HG02840 (cell line): ENCODE results near the gene C19orf67.

Source experiments
- ATAC-seq: cut with Tn5 transposase; IDR thresholded peaks from one replicate; pipeline ENCODE4 v1.9.1; 2021; ENCODE audit warnings: mild to moderate bottlenecking, moderate library complexity, moderate number of reproducible peaks; ENCODE audit not compliant: unreplicated experiment, low FRiP score

C19orf67 gene

DNA sequence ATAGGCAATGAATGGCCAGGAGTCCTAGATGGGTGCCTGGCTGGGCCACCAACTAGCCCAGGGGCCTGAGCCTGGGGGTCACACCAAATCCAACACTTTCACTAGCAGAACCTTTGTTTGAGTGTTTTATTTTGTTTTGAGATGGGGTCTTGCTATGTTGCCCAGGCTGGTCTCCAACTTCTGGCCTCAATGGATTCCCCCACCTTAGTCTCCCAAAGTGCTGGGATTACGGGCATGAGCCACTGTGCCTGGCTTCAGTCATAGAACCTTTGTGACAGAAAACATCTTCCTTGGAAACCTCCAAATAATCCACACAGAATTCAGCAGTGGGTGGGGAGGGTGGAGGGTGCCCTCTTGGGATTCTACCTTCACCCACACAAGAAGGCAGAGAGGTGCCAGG, 25.9 kb upstream of the C19orf67 start:
- ATAC-seq: no peak

DNA sequence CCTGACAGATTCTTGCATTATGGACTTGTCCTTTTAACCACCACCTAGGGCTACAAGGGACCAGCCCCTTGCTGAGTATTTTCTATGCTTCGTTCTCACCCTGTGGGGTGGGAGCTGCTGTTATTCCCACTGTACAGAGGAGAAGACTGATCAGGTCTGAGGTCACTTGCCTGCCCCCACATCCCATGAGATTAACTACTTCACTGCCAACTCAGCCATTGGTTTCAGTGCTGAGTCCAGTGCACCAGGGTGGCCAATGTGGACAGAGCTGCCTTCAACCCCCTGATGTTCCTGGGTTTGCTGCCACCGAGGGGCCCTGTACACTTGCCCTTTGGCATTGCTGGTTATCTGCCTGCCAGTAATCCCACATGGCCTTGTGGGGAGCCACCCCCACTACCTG, 25.1 kb upstream of the C19orf67 start:
- ATAC-seq: no peak

DNA sequence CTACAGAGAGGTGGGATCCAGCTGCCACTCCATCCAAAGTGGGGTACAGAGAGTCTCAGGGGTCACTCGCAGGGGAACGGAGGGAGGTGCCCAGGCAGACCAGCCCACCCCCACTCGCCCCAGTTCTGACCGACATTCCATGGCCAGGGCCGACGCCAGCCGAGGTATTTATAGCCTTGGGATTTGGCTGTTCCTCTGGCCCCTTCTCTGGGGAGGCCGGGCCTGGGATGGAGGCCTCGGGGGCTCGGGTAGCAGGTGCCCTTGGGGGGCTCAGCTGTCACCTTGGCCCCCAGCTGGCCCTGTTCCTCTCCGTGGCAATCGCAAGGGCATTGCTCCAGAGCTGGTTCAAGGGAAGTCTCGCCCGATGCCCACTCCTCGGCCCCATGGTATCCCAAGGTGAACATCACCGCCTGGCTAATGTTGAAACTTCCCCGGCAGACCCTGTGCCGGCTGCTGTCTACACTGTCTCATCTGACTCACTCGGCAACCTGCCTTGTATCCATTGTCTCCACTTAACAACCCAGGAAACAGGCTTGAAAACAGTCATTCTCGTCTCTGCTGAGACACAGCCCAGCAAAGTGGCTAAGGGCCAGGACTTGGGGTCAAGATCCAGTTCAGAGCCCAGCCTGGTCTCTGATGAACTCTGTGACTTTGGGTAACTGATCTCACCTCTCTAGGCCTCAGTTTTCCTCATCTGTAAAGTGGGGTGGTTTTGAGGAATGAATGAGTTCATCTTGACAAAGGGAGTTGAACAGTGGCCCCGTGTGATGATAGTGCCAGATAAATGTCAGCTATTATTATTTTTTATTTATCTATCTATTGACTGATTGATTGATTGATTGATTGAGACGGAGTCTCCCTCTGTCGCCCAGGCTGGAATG, 22.2 kb upstream of the C19orf67 start:
- ATAC-seq: no peak

DNA sequence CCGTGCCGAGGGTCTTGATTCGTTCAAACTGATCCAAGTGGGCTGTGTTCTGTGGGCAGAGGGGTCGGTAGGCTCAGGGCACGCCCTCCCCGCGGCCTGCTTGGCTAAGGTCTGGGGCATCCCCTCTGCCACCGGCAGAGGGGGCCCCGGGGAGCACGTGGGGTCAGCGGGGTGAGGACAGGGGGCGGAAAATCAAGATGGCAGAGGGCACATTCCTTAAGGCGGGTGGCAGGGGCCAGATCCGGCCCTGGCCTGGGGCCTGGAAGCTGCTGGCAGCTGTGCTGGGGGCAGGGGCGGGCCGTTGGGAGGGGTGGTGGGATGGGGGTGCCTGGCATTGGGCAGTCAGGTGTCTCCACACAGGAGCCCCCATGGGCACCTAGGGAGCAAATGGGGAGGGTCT, 21.3 kb upstream of the C19orf67 start:
- ATAC-seq: no peak

DNA sequence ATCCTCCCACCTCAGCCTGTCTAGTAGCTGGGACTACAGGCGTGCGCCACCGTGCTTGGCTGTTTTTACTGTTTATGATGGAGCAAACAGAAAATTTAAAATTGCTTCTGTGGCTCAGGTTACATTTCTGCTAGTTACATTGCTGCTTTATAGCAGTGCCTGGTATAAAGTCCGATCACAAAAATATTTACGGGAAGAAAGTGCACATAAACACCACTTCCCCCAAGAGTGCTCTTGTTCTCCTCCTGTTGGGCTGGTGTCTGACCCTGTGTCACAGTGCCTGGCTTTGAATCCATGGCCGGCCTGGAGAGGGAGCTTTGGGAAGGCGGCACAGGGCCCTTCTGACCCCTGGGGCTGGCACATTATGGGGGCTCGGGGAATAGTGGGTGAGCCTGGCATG, 20.1 kb upstream of the C19orf67 start:
- no peak for ATAC-seq

DNA sequence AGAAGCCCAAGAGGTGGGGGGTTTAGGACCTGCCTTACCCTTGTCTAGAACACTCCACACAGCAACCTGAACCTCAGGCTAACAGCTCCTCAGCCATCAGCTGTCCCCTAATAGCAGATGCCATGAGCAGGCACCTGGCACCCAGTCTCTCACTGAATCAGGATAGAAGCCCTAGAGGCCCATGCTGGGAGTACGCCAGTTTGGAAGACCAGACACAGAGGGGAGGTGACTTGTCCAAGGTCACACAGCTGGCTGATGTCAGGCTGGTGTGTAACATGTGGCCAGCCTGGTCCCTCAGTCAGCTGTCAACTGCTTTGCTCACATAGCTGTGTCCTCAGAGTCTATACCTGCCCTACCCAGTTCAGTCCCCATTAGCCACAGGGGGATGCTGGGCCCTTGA, 17.7 kb upstream of the C19orf67 start:
- ATAC-seq: no peak

DNA sequence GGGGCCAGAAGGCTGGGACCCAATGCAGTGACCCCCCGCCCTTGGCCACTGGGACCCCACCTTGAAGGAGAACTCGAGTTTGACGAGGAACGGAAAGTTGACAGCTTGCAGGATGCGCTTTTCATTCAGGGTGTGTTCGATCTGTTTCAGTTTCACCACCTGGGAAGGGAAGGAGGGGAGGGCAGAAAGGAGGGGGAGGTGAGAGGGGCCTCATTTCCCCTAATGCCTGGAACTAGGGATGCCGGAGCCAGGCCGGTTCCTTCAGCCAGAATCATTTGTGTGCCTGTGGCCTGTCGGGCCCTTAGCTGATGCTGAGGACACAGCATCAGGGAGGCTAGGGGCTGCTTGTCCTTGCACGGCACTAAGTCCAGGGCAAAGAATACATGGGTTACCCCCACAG, 17.2 kb upstream of the C19orf67 start:
- no peak for ATAC-seq

DNA sequence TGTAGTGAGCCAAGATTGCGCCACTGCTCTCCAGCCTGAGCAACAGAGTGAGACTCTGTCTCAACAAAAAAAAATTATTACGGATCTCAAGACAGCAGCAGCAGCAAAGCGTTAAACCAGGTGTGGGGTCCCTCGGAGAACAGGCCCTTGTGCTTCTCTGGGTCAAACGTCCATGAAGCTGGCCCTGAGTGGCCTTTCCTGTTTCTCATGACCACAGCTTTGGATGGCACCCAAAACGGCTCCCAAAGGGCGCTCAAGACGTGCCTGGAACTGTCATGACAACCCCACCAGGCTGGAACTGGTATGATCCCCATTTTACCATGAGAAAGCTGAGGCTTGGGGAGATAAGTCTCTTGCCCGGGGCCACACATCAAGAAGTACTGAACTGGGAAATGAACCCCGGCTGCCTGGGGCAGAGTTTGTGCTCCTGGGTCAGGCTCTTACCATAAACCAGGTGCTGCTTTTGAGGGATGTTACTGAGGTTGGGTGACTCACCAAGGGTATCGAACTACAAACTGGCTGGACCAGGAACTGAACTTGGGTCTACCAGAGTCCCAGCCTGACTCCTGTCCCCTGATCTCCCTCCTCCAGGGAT, 16.6 kb upstream of the C19orf67 start:
- no peak for ATAC-seq

DNA sequence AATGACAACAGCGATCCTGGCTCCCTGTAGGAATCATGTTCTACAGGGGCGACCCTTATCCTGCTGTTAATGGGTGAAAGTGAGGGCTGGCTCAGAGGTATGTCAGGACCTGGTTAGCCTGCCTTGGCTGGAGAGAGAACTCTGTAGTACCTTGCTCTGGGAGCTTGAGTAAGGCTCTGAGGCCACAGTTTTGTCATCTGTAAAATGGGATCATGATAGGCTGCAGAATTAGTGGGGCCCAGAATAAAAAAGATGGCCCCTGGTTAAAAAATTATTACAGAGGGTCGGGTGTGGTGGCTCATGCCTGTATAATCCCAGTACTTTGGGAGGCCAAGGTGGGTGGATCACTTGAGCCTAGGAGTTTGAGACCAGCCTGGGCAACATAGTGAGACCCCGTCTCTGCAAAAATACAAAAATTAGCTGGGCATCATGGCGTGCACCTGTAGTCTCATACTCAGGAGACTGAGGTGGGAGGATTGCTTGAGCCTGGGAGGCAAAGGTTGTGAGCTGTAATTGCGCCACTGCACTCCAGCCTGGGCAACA, 15.5 kb upstream of the C19orf67 start:
- no peak for ATAC-seq

DNA sequence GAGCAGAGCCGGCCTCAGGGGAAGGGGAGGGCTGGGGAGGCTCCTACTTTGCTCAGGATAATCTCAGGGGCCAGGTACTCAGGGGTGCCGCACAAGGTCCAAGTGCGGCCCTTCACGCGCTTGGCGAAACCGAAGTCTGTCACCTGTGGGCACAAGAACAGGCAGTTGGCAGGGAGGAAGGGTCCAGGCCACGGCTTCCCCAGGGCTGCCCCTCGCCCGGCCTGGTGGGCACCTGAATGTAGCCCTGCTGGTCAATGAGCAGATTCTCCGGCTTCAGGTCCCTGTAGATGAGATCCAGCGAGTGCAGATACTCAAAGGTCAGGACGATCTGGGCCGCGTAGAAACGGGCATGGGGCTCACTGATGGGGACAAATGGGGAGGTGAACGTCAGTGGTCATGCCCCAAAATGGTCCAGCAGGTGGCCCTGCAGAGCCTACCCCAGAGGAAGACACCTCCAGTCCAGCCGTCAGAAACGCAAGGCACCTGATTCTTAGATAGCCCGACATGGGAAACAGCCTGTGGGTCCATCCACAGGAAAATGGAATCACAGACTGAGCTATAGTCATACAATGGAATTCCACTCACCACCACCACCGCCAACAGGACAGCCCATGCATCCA, 12.1 kb upstream of the C19orf67 start:
- ATAC-seq: no peak

DNA sequence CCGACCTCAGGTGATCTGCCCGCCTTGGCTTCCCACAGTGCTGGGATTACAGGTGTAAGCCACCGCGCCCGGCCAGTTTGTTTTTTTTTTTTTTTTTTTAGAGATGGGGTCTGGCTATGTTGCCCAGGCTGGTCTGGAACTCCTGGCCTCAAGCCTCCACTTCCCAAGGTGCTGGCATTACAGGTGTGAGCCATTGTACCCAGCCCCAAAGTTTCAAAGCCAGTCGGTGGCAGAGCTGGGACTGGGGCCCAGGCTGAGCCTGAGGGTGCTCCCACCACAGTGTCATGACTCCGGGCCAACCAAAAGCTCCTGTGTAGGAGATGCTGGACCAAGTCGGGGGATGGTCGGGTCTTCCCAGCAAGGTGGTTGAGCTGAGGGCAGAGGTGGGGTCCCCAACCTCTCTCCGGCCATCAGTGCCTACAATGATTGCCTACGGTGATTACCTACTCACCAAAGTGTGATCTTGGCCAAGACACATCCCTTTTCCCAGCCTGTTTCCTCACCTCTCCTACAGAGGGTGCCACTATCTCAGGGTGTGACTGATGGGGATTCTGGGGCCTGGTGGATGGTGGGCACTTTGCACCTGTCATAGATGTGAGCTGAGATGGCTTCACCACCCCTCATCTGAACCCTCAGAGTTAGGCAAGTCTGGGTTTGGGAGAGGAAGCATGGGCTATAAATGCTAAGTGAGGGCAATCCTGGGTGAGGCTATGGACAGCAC, 10.8 kb upstream of the C19orf67 start:
- no peak for ATAC-seq

DNA sequence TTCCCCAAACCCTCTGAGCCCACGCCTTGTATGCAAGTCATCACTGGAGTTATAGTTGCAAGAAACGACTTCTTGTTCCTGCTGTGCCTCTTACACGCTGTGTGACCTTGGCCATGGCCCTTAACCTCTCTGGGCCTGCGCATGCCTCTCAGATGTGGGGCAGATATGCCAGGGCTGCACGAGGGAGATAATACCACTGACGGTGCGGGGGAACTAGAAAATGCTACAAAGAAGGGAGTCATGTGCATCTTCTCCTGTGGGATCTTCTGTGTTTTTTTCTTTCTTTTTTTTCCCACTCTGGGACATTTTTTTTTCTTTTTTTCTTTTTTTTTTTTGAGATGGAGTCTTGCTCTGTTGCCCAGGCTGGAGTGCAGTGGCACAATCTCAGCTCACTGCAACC, 9.3 kb upstream of the C19orf67 start:
- no peak for ATAC-seq

DNA sequence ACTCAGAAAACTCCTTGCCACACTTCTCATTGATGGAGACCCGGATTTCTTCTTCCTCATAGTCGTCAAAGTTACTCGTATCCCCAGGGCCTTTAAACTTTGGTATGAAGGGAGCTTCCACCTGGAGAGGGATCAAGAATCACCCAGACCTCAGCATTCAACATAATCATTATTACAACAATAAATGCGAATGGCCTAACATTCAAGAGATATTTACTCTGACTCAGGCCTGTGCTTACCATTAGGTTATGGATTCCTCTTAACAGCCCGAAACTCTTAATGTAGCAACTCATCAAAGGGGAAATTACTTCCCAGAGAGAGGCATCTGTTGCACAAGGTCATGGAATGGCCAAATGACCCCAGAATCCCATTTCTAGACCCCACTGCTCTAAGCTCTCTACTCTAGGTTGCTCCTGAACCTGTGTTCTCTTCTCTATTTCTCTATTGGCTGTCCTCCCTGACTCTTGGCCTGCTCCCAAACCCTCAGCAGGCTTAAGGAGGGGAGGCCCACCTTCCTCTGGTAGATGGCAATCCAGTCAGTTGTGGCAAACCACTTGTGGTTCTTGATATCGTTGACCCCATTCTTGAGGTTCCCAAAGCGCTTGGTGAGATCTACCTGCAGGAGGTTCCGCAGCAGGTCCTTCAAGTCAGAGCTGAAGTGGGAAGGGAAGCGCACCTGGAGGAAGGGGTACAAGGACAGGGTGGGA, 7.7 kb upstream of the C19orf67 start:
- no peak for ATAC-seq

DNA sequence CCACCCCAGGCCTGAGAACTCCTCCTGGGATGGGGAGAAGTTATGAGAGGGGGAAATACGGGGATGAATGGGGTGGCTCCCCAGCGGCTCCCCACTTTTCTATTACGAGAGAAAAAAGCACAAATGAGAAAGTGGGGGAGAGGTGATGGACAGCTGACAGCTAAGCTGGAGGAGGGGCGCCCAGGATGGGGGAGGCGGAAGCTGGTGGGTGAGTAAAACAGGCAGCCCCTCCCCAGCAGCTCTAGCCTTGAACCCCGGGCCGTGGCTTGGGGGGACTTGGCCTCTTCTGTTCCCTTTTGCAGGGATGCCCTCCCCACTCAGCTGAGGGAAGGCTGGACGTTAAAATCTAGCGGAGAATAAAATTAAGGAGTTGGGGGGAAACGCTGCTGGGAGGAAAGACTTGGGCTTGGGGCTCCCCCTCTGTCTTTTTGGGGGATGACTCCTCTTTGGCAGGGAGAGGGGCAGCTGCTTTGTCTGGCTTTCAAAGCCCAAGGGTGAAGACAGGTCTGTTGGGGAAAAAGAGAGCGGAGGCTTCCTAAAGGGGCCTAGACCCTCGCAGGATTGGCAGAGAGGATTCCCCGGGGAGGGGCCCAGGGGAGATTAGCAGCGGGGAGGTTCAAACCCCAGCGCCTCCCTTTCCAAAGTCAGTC, 6.4 kb upstream of the C19orf67 start:
- ATAC-seq: no peak

DNA sequence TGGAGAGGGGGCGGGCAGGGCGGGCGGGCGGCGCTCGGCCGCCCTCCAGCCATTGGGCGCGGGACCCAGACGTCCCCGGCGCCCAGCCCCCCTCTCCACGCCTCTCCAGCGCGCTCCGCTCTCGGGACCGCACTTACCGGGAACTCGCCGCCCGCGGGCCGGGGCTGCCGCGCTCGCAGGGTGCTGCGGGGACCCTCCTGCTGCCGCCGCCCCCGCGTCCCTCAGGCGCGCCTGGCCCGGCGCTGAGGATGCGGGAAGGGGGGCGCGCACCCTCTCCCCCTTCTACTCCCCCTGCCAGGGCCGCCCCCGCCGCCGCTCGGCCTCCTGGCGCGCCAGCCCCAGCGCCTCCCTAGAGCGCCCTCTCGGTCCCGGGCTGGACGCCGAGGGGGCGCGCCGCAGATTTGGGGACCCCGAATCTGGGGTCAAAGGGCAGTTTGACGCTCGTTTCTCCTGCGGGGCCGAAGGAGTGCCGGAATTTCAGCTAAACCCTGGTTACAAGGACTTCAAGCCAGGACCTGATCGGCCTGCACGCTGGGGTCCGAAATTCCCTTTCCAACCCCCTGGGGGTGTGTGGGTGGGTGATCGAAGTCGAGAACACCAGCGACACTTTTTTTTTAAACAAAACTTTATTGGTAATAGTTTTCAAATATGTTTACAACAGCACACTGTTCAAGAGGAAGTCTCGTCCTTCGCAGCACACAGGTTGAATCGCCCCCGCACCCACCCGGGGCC, 5.7 kb upstream of the C19orf67 start:
- peak; percentile 54 for ATAC-seq

DNA sequence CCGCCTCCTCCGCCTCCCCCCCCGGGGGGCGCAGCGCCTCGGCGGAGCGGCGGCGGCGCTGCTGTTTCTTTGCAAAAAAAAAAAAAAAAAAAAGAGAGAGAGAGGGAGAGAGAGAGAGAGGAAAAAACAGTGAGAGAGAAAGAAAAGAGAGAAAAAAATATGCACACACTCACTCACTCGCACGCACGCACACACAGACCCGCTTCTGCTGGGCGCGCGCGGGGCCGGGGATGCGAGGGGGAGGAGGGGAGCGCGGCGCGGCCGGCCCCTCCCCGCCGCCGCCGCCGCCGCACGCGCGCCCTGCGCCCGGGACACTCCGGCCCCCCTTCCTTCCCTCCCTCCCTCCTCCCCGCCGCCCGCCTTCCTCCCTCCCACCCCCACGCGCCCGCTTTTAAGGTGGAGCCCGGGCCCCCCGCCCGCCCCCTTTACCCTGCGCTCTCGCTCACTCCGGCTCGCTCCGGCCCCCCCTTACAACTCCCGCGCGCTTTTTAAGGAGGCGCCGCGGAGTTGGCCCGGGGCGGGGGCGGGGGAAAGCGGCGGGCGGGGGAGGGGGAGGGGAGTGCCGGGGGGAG, 5.0 kb upstream of the C19orf67 start, which contains the start of gene SAMD1:
TSS of gene SAMD1 (minus strand) at position 243 of the 572 bp plus-strand sequence.
- peak; percentile 36 for ATAC-seq

DNA sequence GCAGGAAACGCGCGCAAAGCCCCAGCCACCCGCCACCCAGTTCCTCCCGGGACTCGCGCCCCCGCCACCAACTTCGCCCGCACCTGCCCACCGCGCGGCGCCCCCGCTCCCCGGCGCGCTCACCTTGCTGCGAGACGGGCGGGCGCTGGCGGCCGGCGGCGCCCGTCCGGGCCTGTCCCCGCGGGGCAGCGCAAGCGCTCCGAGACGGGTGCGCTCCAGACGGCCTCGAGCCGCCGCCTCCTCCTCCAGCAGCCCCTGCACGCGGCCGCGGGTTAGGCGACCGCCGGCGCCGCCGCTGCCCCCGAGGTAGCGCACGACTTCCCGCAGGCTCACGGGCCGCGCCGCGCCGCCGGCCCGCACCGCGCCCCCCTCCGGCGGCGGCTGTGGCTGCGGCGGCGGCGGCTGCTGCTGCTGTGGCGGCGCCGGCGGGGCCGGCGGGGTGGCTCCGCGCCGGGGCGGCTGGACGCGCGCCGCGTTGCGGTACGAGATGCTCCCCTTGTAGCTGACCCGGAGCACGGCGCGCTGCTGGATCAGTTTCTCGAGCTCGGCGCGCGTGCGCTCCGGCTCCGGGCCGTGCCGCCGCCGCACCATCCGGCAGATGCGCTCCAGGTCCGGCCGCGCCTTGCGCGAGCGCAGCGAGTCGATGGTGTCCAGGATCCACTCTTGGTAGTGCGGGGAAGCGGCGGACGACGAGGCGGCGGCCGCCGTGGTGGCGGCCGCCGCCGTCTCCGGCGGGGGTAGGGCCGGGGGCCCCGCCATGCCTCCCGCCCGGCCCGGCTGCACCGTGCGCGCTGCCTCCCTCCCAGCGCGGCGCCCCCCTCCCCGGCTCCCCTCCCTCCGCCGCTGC, 4.3 kb upstream of the C19orf67 start:
- ATAC-seq: no peak

DNA sequence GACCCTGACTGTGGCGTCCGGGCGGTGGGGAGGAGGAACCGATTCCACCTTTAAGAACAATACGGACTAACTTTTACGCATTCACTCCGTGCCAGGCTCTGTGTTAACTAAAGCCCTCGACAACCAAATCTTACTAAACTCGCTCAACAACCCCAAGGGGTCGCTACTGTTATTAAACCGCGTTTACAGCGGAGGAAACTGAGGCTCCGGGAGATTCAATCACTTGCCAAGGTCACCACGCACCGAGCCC, 3.8 kb upstream of the C19orf67 start:
- no peak for ATAC-seq
